Vagina (tissue), 2 donors: ENCODE data around the gene BICD1. TPM values are rescaled to one million over a fixed set of nuclear protein-coding genes. Genes with fewer than 3 reads are reported as not detected.

Experiments
- DNase-seq, 2 donors: peaks; one replicate each; pipeline ENCODE4 v3.0.0-alpha.2; 2017; ENCODE audit errors: extremely low spot score in 2 of 2
- H3K27ac ChIP-seq: fragments of 200-600 bp; sonication (generic); one replicate; pipeline ENCODE4 v1.5.1; 2019
- H3K27me3 ChIP-seq: fragments of 200-600 bp; sonication (generic); one replicate; pipeline ENCODE4 v1.5.1; 2019
- H3K36me3 ChIP-seq, 2 donors: fragments of 200-600 bp; sonication (generic); one replicate each; pipeline ENCODE4 v1.5.1; 2017 to 2019
- H3K4me1 ChIP-seq: fragments of 200-600 bp; sonication (generic); one replicate; pipeline ENCODE4 v1.5.1; 2019
- H3K4me3 ChIP-seq, 2 donors: fragments of 200-600 bp; sonication (generic); 1 replicate in 1 of 2; 2 replicates in 1 of 2; pipeline ENCODE4 v1.5.1; 2016 to 2019
- H3K9me3 ChIP-seq: fragments of 200-600 bp; sonication (generic); one replicate; pipeline ENCODE4 v1.5.1; 2019
- POLR2A ChIP-seq, 2 donors: fragments of 450-650 bp; IDR thresholded peaks; one replicate each; pipeline ENCODE4 v1.6.1; 2017; ENCODE audit warnings: antibody characterized with exemption in 2 of 2, mild to moderate bottlenecking in 2 of 2, moderate library complexity in 2 of 2
- POLR2AphosphoS5 ChIP-seq, 2 donors: sonication (generic); formaldehyde crosslinking; IDR thresholded peaks; one replicate each; pipeline ENCODE4 v1.9.0; 2017; ENCODE audit warnings: antibody characterized with exemption in 2 of 2, mild to moderate bottlenecking in 2 of 2, low read depth in 1 of 2; ENCODE audit not compliant: insufficient read depth in 1 of 2
- intact Hi-C: fragments of 100-400 bp; cut with DNase I; formaldehyde crosslinking; loops from one replicate; pipeline ENCODE4 v1.15.1; 2023
- total RNA-seq: library from RNA; depleted of rRNA; stranded (reverse); fragments of >200 nt; gene quantifications from one replicate; pipeline ENCODE4 v1.2.3, GENCODE V29; 2016
- TF ChIP-seq, protein P1 (sequence below), 3 experiments: fragments of 450-650 bp in 2 of 3; fragments of 200-600 bp in 1 of 3; sonication (generic) in 1 of 3; IDR thresholded peaks; one replicate each; pipeline ENCODE4 v1.5.1; 2017 to 2019; ENCODE audit warnings: antibody characterized with exemption in 3 of 3, mild to moderate bottlenecking in 2 of 3, moderate library complexity in 2 of 3

The BICD1 gene
- total RNA-seq, 1 donor from 2014 or later, result 19.6 TPM

DNA sequence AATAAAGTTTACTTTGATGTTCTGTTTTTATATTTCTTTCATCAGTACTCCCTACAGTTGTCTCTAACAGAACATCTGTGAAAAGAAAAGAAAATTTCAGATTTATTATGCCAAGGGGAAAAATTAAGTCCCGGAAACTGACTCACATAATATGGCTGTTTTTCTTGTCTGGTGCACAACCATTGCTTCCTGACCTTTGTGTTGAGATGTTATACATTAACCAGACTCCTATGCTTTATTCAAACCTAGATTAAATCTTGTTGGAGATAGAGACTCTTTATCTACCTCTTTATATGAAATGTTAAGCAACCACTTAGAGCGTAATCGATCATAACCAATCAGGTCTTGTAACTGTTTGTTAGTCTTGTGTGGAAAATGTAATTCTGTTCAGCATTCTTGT is 37.6 kb upstream of the BICD1 start:
- TF ChIP-seq POLR2A (IDR thresholded peaks at IDR 0.05) (no peak), POLR2AphosphoS5 (IDR thresholded peaks at IDR 0.05; ENCODE audit: insufficient read depth in 1 of 2, low read depth in 1 of 2) (no peak)
- TF ChIP-seq, protein P1, sequence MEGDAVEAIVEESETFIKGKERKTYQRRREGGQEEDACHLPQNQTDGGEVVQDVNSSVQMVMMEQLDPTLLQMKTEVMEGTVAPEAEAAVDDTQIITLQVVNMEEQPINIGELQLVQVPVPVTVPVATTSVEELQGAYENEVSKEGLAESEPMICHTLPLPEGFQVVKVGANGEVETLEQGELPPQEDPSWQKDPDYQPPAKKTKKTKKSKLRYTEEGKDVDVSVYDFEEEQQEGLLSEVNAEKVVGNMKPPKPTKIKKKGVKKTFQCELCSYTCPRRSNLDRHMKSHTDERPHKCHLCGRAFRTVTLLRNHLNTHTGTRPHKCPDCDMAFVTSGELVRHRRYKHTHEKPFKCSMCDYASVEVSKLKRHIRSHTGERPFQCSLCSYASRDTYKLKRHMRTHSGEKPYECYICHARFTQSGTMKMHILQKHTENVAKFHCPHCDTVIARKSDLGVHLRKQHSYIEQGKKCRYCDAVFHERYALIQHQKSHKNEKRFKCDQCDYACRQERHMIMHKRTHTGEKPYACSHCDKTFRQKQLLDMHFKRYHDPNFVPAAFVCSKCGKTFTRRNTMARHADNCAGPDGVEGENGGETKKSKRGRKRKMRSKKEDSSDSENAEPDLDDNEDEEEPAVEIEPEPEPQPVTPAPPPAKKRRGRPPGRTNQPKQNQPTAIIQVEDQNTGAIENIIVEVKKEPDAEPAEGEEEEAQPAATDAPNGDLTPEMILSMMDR (IDR thresholded peaks at IDR 0.05), result no peak
- intact Hi-C loops, result no loop called here
- no peaks in the 10 kb centered on the region for H3K4me1 ChIP-seq

DNA sequence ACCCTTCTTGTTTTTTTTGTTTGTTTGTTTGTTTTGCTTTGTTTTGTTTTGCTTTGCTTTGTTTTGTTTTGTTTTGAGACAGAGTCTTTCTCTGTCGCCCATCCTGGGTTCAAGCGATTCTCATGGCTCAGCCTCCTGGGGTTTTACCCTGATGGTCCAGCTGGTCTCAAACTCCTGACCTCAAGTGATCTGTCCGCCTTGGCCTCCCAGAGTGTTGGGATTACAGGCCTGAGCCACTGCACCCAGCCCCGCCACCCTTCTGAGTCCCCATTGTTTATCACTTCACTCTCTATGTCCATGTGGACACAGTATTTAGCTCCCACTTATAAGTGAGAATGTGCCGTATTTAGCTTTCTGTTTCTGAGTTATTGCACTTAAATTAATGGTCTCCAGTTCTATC is 36.9 kb upstream of the BICD1 start:
- no peak for DNase-seq
- Histone ChIP-seq H3K4me3 (no peak overlapping the region), H3K4me1 (no peaks in the 10 kb centered on the region), H3K9me3 (no peaks in the 10 kb centered on the region), H3K36me3 (no peaks in the 10 kb centered on the region), H3K27me3 (no peaks in the 10 kb centered on the region), H3K27ac (no peak overlapping the region)
- intact Hi-C loops, result no loop called here
- TF ChIP-seq POLR2A (IDR thresholded peaks at IDR 0.05) (no peak), POLR2AphosphoS5 (IDR thresholded peaks at IDR 0.05; ENCODE audit: insufficient read depth in 1 of 2, low read depth in 1 of 2) (no peak)
- TF ChIP-seq, protein P1 (IDR thresholded peaks at IDR 0.05), result no peak

More for the DNA sequence above, 37.6 kb upstream of the BICD1 start:
- no peak for DNase-seq
- no peak overlapping the region for H3K4me3 ChIP-seq
- no peaks in the 10 kb centered on the region for H3K27me3 ChIP-seq
- H3K36me3 ChIP-seq, result no peaks in the 10 kb centered on the region
- no peak overlapping the region for H3K27ac ChIP-seq
- H3K9me3 ChIP-seq, result no peaks in the 10 kb centered on the region

DNA sequence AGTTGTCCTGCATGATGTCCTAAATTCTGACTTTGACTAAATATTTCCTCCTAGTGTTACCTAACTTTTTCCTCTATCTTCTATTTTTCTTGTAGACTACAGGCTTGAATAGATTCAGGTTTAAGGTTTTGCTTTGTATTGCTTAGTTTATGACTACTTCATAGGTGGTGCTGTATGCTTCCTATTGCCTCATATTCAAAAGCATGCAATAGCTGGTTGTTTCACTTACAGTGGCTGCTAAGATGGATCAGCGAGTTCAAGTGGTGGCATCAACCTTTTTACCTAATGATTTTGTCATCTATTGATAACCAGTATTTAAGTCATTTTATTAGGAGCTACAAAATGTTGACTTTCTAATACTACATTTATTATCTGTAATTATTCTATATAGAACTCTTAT is 36.3 kb upstream of the BICD1 start:
- Histone ChIP-seq H3K4me1 (no peaks in the 10 kb centered on the region), H3K27me3 (no peaks in the 10 kb centered on the region), H3K36me3 (no peaks in the 10 kb centered on the region), H3K4me3 (no peak overlapping the region), H3K27ac (no peak overlapping the region), H3K9me3 (no peaks in the 10 kb centered on the region)
- TF ChIP-seq, protein P1 (IDR thresholded peaks at IDR 0.05), result no peak
- no peak for TF ChIP-seq POLR2AphosphoS5 (IDR thresholded peaks at IDR 0.05; ENCODE audit: insufficient read depth in 1 of 2, low read depth in 1 of 2)
- no peak for TF ChIP-seq POLR2A (IDR thresholded peaks at IDR 0.05)
- DNase-seq, result no peak
- intact Hi-C loops, result no loop called here

DNA sequence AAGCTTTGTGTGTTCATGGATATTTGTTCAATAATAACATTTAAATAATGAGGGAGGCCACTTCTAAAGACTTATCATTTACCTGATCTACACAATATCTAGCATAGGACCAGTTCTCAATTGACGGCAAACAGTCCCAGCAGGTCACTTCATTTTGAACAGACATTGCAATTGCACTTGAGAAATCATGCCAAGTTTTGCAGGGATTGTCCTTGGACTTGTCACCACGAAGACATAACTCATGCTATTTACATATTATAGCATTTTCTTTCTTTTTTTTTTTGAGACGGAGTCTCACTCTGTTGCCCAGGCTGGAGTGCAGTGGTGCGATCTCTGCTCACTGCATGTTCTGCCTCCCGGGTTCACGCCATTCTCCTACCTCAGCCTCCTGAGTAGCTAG is 34.5 kb upstream of the BICD1 start:
- H3K27ac ChIP-seq, result no peak overlapping the region
- H3K36me3 ChIP-seq, result no peaks in the 10 kb centered on the region
- TF ChIP-seq POLR2AphosphoS5 (IDR thresholded peaks at IDR 0.05; ENCODE audit: insufficient read depth in 1 of 2, low read depth in 1 of 2), result no peak
- TF ChIP-seq, protein P1 (IDR thresholded peaks at IDR 0.05), result no peak
- TF ChIP-seq POLR2A (IDR thresholded peaks at IDR 0.05), result no peak
- no peak for DNase-seq
- H3K9me3 ChIP-seq, result no peaks in the 10 kb centered on the region
- H3K4me3 ChIP-seq, result no peak overlapping the region
- no peaks in the 10 kb centered on the region for H3K27me3 ChIP-seq
- intact Hi-C loops, result no loop called here
- H3K4me1 ChIP-seq, result no peaks in the 10 kb centered on the region

DNA sequence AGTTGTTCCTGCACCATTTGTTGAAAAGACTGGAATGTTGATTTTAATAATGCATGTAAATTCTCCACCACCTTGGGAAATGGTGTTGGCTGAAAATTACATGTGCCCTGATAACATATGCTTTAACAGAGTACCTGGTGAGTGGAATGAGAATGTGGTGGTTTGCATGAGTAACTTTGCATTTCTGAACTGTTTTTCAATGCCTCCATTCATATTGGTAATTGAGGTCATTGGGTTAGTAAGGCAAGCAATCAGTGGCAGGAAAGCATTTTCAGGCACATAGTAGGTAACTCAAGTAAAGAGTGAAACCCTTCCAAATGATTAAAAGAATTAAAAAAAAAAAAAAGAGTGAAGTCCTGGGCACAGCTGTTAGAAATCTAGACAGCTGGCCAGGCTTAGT is 32.2 kb upstream of the BICD1 start:
- Histone ChIP-seq H3K36me3 (no peaks in the 10 kb centered on the region), H3K27ac (no peak overlapping the region), H3K27me3 (no peaks in the 10 kb centered on the region), H3K4me3 (no peak overlapping the region), H3K4me1 (no peaks in the 10 kb centered on the region), H3K9me3 (no peaks in the 10 kb centered on the region)
- DNase-seq, result no peak
- no peak for TF ChIP-seq POLR2AphosphoS5 (IDR thresholded peaks at IDR 0.05; ENCODE audit: insufficient read depth in 1 of 2, low read depth in 1 of 2)
- TF ChIP-seq POLR2A (IDR thresholded peaks at IDR 0.05), result no peak
- TF ChIP-seq, protein P1 (IDR thresholded peaks at IDR 0.05), result no peak
- intact Hi-C loops, result no loop called here
